HepG2 (cell line): ENCODE results near the gene RBBP8NL. TPM values are rescaled to one million over a fixed set of nuclear protein-coding genes. Genes with fewer than 3 reads are reported as not detected.
A peak's percentile ranks its signal among the peaks of the same experiment; 100 is the strongest.

Experiments
- DRAP1 ChIP-seq: IDR thresholded peaks from 2 replicates; pipeline ENCODE4 v1.6.1; 2016; ENCODE audit warnings: missing genetic modification reagents, missing compliant biosample characterization
- FUBP1 ChIP-seq: sonication (generic); formaldehyde crosslinking; IDR thresholded peaks from 2 replicates; pipeline ENCODE4 v1.5.1; 2020; ENCODE audit warnings: missing genetic modification reagents, mild to moderate bottlenecking, borderline replicate concordance
- NAIF1 ChIP-seq: sonication (generic); formaldehyde crosslinking; IDR thresholded peaks from 2 replicates; pipeline ENCODE4 v1.5.0; 2020; ENCODE audit warnings: mild to moderate bottlenecking, missing genetic modification reagents, borderline replicate concordance
- NFIC ChIP-seq: IDR thresholded peaks from 2 replicates; pipeline ENCODE4 v1.6.1; 2012; ENCODE audit warnings: mild to moderate bottlenecking, low read length, inconsistent platforms
- ZBTB37 ChIP-seq: sonication (generic); formaldehyde crosslinking; IDR thresholded peaks from 2 replicates; pipeline ENCODE4 v1.4.0; 2020; ENCODE audit warnings: mild to moderate bottlenecking, missing genetic modification reagents
- ZFP90 ChIP-seq: sonication (generic); formaldehyde crosslinking; IDR thresholded peaks from 2 replicates; pipeline ENCODE4 v1.8.0; 2022; ENCODE audit warnings: missing genetic modification reagents, mild to moderate bottlenecking, inconsistent platforms, borderline replicate concordance
- ZNF296 ChIP-seq: sonication (generic); formaldehyde crosslinking; conservative IDR thresholded peaks from 2 replicates; pipeline ENCODE4 v1.5.0; 2020; ENCODE audit warnings: mild to moderate bottlenecking, missing genetic modification reagents
- ZNF383 ChIP-seq: sonication (generic); formaldehyde crosslinking; IDR thresholded peaks from 2 replicates; pipeline ENCODE4 v1.4.0; 2020; ENCODE audit warnings: missing genetic modification reagents, mild to moderate bottlenecking, borderline replicate concordance
- ZNF768 ChIP-seq: sonication (generic); formaldehyde crosslinking; IDR thresholded peaks from 2 replicates; pipeline ENCODE4 v1.4.0; 2020; ENCODE audit warnings: missing genetic modification reagents
- polyA plus RNA-seq, 8 experiments: library from polyadenylated mRNA; depleted of rRNA in 3 of 8; stranded (reverse) in 7 of 8; unstranded in 1 of 8; fragments of >200 nt; fragmentation: Illumina TruSeq in 4 of 8; extraction: Trizol in 4 of 8; gene quantifications; 2 replicates each; pipeline versions ENCODE4 v1.2.1 to v1.2.3, GENCODE V29; 2011 to 2016; ENCODE audit warnings: low read depth in 4 of 8, missing spikeins in 1 of 8, mixed read lengths in 1 of 8; ENCODE audit not compliant: insufficient read depth in 1 of 8
- total RNA-seq, 5 experiments: library from RNA; depleted of rRNA; stranded (reverse); fragments of >200 nt; fragmentation: Illumina TruSeq; extraction: Trizol; gene quantifications; 2 replicates each; pipeline ENCODE4 v1.2.3, GENCODE V29; 2016; ENCODE audit warnings: low read depth in 1 of 5
- TF ChIP-seq, protein P1 (sequence below): sonication (generic); formaldehyde crosslinking; IDR thresholded peaks from 2 replicates; pipeline ENCODE4 v1.4.0; 2020; ENCODE audit warnings: missing genetic modification reagents
- TF ChIP-seq, protein P2 (sequence below): sonication (generic); formaldehyde crosslinking; IDR thresholded peaks from 2 replicates; pipeline ENCODE4 v1.5.0; 2020; ENCODE audit warnings: mild to moderate bottlenecking, missing genetic modification reagents, borderline replicate concordance

Gene RBBP8NL
- total and polyA plus RNA-seq, 2 of the 13 experiments (the other 11 are each of a cell fraction or from before 2014, with no cell fraction given): 0.69 to 0.86 TPM

DNA sequence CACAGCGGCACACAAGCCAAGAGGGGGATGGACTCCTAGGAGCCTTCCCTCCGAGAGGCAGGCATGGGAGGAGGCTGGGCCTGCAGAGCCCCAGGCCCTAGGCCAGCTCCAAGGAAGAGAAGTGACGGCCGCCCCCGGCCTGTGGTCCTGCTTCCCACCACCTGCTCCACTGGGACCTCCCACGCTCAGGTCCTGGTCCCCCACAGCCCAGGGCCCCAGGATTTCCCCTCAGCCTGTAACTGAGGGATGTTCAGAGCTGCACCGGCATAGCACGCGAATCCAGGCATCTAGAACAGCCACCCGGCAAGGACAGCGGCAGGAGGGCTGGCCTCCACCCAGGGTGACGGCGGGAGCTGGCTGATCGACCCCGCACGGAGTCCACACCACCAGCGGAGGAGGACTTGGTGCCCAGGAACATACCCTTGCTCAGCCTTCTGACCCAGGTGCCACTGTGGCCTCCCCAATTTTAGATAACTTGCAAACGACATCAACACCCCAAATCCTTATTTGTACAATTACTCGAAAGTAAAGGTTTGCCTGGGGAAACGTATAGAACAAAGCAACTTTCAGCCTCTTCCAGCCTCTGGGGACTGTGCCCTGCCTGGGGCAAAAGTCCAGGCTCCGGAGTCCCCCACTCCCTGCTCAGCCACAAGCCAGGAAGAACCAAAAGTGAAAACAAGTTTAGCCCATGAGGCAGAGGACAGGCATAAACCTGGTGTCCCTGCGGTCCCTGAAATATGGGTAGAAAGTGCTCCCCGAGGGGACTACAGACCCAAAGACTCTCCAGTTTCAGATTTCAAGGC lies 45.0 kb upstream of the RBBP8NL start (continued):
- TF ChIP-seq ZBTB37 (CRISPR knock-in tag) (peak; percentile 5; the same call in 1 of the 2 replicates), ZFP90 (CRISPR knock-in tag) (peak; percentile 74; the same call in 1 of the 2 replicates), FUBP1 (peak; percentile 19; the same call in 1 of the 2 replicates), ZNF768 (CRISPR knock-in tag) (peak; percentile 51; the same call in 1 of the 2 replicates), ZNF296 (CRISPR knock-in tag) (no peak; the same call in 1 of the 2 replicates), NAIF1 (no peak), NFIC (no peak), DRAP1 (no peak), ZNF383 (CRISPR knock-in tag) (no peak)
- TF ChIP-seq, protein P1, sequence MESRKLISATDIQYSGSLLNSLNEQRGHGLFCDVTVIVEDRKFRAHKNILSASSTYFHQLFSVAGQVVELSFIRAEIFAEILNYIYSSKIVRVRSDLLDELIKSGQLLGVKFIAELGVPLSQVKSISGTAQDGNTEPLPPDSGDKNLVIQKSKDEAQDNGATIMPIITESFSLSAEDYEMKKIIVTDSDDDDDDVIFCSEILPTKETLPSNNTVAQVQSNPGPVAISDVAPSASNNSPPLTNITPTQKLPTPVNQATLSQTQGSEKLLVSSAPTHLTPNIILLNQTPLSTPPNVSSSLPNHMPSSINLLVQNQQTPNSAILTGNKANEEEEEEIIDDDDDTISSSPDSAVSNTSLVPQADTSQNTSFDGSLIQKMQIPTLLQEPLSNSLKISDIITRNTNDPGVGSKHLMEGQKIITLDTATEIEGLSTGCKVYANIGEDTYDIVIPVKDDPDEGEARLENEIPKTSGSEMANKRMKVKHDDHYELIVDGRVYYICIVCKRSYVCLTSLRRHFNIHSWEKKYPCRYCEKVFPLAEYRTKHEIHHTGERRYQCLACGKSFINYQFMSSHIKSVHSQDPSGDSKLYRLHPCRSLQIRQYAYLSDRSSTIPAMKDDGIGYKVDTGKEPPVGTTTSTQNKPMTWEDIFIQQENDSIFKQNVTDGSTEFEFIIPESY: no peak
- TF ChIP-seq, protein P2, sequence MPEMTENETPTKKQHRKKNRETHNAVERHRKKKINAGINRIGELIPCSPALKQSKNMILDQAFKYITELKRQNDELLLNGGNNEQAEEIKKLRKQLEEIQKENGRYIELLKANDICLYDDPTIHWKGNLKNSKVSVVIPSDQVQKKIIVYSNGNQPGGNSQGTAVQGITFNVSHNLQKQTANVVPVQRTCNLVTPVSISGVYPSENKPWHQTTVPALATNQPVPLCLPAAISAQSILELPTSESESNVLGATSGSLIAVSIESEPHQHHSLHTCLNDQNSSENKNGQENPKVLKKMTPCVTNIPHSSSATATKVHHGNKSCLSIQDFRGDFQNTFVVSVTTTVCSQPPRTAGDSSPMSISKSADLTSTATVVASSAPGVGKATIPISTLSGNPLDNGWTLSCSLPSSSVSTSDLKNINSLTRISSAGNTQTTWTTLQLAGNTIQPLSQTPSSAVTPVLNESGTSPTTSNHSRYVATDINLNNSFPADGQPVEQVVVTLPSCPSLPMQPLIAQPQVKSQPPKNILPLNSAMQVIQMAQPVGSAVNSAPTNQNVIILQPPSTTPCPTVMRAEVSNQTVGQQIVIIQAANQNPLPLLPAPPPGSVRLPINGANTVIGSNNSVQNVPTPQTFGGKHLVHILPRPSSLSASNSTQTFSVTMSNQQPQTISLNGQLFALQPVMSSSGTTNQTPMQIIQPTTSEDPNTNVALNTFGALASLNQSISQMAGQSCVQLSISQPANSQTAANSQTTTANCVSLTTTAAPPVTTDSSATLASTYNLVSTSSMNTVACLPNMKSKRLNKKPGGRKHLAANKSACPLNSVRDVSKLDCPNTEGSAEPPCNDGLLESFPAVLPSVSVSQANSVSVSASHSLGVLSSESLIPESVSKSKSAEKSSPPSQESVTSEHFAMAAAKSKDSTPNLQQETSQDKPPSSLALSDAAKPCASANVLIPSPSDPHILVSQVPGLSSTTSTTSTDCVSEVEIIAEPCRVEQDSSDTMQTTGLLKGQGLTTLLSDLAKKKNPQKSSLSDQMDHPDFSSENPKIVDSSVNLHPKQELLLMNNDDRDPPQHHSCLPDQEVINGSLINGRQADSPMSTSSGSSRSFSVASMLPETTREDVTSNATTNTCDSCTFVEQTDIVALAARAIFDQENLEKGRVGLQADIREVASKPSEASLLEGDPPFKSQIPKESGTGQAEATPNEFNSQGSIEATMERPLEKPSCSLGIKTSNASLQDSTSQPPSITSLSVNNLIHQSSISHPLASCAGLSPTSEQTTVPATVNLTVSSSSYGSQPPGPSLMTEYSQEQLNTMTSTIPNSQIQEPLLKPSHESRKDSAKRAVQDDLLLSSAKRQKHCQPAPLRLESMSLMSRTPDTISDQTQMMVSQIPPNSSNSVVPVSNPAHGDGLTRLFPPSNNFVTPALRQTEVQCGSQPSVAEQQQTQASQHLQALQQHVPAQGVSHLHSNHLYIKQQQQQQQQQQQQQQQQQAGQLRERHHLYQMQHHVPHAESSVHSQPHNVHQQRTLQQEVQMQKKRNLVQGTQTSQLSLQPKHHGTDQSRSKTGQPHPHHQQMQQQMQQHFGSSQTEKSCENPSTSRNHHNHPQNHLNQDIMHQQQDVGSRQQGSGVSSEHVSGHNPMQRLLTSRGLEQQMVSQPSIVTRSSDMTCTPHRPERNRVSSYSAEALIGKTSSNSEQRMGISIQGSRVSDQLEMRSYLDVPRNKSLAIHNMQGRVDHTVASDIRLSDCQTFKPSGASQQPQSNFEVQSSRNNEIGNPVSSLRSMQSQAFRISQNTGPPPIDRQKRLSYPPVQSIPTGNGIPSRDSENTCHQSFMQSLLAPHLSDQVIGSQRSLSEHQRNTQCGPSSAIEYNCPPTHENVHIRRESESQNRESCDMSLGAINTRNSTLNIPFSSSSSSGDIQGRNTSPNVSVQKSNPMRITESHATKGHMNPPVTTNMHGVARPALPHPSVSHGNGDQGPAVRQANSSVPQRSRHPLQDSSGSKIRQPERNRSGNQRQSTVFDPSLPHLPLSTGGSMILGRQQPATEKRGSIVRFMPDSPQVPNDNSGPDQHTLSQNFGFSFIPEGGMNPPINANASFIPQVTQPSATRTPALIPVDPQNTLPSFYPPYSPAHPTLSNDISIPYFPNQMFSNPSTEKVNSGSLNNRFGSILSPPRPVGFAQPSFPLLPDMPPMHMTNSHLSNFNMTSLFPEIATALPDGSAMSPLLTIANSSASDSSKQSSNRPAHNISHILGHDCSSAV (CRISPR knock-in tag): no peak
